ENCODE results near the gene ARHGAP27. TPM values are rescaled to one million over a fixed set of nuclear protein-coding genes. Genes with fewer than 3 reads are reported as not detected.

Gene ARHGAP27
- total RNA-seq, 1 experiment from 2014 or later, result 39.2 TPM

DNA sequence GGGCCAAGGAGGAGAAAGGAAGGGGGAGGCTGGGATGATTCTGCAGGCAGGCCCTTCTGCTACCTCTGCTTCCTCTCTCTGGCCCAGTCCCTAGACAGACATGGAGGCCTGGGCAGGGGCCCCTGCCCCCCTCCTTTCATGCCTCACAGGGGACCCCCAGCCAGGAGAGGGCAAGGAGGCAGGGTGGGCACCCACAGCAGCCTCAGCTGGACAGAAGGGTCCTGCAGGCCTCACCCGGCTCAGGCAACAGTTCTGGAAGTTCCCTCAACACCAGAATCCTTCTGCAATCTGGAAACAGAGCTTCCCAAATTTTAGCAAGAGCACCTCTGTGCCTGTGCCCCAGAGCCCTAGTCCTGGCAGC is 8.7 kb downstream of the ARHGAP27 start:
- ATAC-seq (no peak), DNase-seq (ENCODE audit: low read depth, low spot score) (no peak)
- Histone ChIP-seq H3K36me3 (ENCODE audit: control insufficient read depth, insufficient read depth, low read length) (peaks cover 3% of the 10 kb centered on the region; the same call in 1 of the 2 replicates), H3K9me3 (ENCODE audit: control insufficient read depth, insufficient read depth, low read depth, low read length) (no peaks in the 10 kb centered on the region), H3K4me1 (ENCODE audit: control insufficient read depth, insufficient read depth, low read length) (no peaks in the 10 kb centered on the region; the same call in 1 of the 2 replicates), H3K27me3 (ENCODE audit: control insufficient read depth, insufficient read depth, low read length) (no peaks in the 10 kb centered on the region), H3K4me3 (ENCODE audit: low read depth in 2 of 2, low read length in 2 of 2) (peak overlapping the region; percentile 54 to 68), H3K27ac (ENCODE audit: low read length) (peak overlapping the region; percentile 89)
- BruUV-seq (replicated peaks), result TSS peak; percentile 47
- no peak for TF ChIP-seq SIN3A (IDR thresholded peaks at IDR 0.05; ENCODE audit: borderline replicate concordance, insufficient read depth, low read depth, low read length)
- TF ChIP-seq CTCF (IDR thresholded peaks at IDR 0.05), result no peak
- TF ChIP-seq, protein P1, sequence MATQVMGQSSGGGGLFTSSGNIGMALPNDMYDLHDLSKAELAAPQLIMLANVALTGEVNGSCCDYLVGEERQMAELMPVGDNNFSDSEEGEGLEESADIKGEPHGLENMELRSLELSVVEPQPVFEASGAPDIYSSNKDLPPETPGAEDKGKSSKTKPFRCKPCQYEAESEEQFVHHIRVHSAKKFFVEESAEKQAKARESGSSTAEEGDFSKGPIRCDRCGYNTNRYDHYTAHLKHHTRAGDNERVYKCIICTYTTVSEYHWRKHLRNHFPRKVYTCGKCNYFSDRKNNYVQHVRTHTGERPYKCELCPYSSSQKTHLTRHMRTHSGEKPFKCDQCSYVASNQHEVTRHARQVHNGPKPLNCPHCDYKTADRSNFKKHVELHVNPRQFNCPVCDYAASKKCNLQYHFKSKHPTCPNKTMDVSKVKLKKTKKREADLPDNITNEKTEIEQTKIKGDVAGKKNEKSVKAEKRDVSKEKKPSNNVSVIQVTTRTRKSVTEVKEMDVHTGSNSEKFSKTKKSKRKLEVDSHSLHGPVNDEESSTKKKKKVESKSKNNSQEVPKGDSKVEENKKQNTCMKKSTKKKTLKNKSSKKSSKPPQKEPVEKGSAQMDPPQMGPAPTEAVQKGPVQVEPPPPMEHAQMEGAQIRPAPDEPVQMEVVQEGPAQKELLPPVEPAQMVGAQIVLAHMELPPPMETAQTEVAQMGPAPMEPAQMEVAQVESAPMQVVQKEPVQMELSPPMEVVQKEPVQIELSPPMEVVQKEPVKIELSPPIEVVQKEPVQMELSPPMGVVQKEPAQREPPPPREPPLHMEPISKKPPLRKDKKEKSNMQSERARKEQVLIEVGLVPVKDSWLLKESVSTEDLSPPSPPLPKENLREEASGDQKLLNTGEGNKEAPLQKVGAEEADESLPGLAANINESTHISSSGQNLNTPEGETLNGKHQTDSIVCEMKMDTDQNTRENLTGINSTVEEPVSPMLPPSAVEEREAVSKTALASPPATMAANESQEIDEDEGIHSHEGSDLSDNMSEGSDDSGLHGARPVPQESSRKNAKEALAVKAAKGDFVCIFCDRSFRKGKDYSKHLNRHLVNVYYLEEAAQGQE (IDR thresholded peaks at IDR 0.05; ENCODE audit: insufficient read depth in 1 of 2, low read depth in 2 of 2, low read length in 1 of 2), result no peak
- no peak for TF ChIP-seq TCF7L2 (IDR thresholded peaks at IDR 0.05; ENCODE audit: low read depth, low read length)
- TF ChIP-seq POLR2AphosphoS5 (IDR thresholded peaks at IDR 0.05; ENCODE audit: low read depth, low read length), result no peak
- in situ Hi-C loops (cut with HindIII; ENCODE audit: low pct_unique_long_range_greater_than_20kb, low sequenced_read_pairs), result no loop called here
- intact Hi-C loops (cut with micrococcal nuclease; ENCODE audit: unreplicated experiment), result no loop called here
- ChIA-PET POLR2A (no interaction called here), CTCF (no interaction called here)

DNA sequence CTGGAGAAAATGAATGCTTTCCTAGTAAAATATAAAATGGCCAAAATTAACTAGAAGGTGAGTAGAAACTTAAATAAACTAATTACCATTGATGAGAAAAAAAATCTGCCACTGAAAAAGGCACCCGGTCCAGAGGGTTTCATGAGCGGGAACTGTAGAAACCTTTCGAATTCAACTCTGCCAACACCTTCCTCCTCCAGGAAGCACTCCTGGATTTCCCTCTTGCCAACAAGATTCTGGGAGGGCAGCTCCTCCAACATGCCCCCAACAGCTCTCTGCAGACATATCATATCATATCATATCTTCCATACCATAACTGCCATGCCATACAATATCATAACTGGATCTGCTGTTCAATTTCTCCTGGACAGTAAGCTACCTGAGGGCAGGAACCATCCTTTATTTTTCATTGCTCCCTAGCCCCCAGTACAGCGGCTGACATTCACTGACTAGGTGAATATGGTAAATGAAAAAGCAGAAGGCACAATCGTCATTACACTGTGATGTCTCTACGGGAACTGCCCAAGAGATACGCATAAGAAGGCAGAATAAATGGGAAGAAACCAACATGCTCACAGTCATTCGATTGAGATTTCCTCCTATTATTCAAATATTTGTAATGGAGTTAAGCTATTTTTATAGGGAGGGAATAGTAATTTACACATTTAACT is 9.2 kb downstream of the ARHGAP27 start:
- in situ Hi-C loops (cut with HindIII; ENCODE audit: low pct_unique_long_range_greater_than_20kb, low sequenced_read_pairs), result no loop called here
- CTCF ChIA-PET, result no interaction called here

More for the DNA sequence above, 9.2 kb downstream of the ARHGAP27 start:
- Histone ChIP-seq H3K9me3 (ENCODE audit: control insufficient read depth, insufficient read depth, low read depth, low read length) (no peaks in the 10 kb centered on the region), H3K4me1 (ENCODE audit: control insufficient read depth, insufficient read depth, low read length) (no peaks in the 10 kb centered on the region; the same call in 1 of the 2 replicates), H3K27ac (ENCODE audit: low read length) (peak overlapping the region; percentile 89), H3K36me3 (ENCODE audit: control insufficient read depth, insufficient read depth, low read length) (peaks cover 3% of the 10 kb centered on the region; the same call in 1 of the 2 replicates), H3K27me3 (ENCODE audit: control insufficient read depth, insufficient read depth, low read length) (no peaks in the 10 kb centered on the region), H3K4me3 (ENCODE audit: low read depth in 2 of 2, low read length in 2 of 2) (peak overlapping the region; percentile 54 to 68)
- POLR2A ChIA-PET, result no interaction called here
- no peak for DNase-seq (ENCODE audit: low read depth, low spot score)
- intact Hi-C loops (cut with micrococcal nuclease; ENCODE audit: unreplicated experiment), result no loop called here
- BruUV-seq (replicated peaks), result no TSS peak
- no peak for ATAC-seq
- no peak for TF ChIP-seq SIN3A (IDR thresholded peaks at IDR 0.05; ENCODE audit: borderline replicate concordance, insufficient read depth, low read depth, low read length)
- no peak for TF ChIP-seq TCF7L2 (IDR thresholded peaks at IDR 0.05; ENCODE audit: low read depth, low read length)
- TF ChIP-seq, protein P1 (IDR thresholded peaks at IDR 0.05; ENCODE audit: insufficient read depth in 1 of 2, low read depth in 2 of 2, low read length in 1 of 2), result no peak
- no peak for TF ChIP-seq CTCF (IDR thresholded peaks at IDR 0.05)
- no peak for TF ChIP-seq POLR2AphosphoS5 (IDR thresholded peaks at IDR 0.05; ENCODE audit: low read depth, low read length)
